ENCODE results near the gene SNED1.

SNED1 gene

DNA sequence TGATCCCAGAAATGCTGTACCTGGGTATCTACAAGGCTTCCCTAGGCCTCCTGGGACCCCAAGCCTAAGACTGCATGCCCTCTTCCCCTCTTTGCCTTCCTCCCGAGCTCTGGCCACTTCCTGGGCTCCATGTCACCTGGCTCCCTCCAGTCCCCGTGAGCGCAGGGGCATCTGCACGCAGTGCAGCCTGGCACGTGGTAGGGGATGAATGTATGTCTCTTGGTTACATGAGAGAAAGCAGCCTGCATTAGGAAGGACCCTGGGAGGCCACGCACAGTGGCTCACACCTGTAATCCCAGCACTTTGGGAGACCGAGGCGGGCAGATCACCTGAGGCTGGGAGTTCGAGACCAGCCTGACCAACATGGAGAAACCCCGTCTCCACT, 135.0 kb downstream of the SNED1 start:
- no peak for FAIRE-seq

DNA sequence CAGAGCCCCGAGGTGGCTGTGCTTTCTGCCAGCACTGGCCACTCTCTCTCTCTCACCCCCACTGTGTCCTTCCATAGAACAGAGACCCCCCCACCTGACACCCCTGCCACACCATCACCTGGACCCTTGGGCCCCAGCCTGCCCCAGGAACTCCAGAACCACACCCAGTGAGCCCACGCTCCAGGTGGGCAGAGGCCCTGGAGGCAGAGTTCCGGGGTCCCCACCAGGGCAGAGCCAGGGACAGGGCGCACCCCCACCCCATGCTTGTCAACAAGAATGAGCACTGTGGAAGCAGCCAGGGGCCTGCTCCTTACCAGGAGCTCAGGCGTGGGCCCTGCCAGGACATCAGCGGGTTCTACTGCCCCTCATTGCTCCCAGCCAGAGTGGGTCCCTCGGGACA, 136.3 kb downstream of the SNED1 start:
- no peak for FAIRE-seq

DNA sequence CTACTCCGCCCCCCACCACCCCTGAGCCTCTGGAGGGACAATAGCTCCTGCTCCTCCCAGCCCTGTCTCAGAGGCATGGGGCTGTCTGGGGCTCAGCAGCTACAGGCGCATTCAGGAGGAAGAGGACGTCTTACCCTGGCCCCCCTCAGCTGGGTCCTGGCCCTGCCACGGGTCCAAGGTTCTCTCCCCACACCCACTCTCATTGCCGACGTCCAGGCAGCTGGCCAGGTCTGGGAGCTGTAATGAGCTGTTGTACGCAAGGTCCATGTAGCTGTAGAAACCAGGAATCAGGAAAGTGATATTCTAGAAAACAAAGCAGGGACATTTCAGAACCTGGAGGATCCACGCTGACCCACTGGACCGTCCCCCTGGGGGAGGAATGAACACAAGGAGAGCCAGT, 137.3 kb downstream of the SNED1 start:
- no peak for FAIRE-seq

DNA sequence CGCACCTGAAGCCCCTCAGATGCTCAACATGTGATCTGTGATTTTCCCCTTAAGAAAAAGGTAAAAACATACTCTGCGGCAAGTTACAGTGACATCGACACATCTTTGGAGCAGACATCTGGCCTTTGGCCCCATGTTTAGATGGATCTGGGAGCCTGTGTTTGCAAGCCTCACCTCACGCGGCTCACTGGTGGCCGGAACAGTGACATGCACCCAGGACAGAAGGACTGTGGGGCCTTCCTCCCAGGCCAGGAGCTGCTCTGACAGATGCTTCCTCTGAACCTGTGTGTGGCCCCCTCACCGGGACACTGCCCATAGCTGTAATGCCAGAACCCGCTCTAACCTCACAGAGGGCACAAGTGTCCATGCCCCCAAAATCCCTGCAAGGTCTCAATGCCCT, 137.8 kb downstream of the SNED1 start:
- FAIRE-seq, result no peak

DNA sequence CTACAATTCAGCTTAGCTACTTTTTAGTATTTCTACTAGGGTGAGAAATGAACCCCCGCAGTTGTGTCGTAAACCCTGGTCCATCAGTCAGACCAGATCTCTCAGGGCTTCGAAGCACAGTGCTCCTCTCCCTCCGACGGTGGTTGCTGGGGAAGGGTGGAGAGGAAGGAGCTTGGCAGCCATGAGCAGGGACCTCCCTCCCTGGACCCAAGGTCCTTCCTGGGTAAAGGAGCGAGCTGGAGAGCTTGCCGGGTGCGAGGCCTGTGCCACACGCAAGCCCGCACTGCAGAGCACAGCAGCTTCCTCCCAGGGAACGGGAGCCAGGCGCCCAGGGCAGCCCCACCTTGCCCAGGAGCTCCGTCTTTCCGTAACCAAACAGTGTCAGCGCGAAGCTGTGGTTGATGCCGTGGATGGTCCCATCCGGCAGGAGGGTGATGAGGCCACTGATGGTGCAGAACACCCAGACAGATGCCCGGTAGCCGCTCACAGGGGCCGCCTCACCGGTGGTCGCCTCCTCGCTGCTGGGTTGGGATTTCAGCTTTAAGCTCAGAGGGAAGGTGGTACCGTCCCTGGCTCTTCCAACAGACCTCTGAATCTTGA, 138.3 kb downstream of the SNED1 start:
- FAIRE-seq, result no peak

DNA sequence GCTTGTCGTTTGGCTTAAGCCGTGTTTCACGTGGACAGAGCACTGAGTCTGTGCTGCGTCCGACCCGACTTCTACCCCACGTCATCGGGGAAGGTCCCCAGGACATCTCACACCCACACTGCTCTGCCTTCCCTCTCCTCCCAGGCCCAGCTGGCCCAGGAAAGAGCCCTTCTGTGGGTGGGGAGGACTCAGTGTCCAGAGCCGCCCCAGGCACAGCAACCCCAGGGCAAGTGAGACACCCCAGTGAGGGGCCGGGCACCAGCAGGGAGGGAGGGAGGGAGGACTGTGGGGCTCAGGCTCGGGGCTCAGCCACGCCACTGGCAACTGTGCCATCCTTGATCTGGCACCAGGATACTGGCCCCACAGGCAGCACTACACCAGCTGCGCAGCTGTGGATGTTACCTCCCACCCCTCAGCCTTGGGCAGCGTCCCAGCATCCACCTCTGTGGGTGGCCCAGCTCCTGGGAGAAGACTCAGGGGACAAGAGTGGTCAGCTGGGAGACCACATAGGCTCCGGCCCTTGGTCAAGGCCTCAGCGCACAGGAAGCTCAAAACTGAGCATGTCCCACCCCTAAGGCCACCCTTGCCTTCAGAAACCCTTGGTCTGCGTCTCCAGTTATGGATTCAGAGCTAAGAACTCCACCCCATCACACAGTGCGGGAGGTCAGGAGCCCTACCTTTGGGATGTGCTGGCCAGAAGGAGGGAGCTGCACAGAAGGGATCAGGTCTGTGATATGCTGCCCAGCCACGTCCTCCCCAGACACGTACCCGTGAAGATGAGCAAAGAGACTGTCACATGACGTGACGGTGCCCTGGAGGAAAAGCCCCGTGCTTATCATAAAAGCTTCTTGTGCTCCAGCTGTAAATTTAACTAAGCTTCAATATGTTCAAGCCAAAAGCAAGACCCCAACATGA, 139.1 kb downstream of the SNED1 start:
- no peak for FAIRE-seq

DNA sequence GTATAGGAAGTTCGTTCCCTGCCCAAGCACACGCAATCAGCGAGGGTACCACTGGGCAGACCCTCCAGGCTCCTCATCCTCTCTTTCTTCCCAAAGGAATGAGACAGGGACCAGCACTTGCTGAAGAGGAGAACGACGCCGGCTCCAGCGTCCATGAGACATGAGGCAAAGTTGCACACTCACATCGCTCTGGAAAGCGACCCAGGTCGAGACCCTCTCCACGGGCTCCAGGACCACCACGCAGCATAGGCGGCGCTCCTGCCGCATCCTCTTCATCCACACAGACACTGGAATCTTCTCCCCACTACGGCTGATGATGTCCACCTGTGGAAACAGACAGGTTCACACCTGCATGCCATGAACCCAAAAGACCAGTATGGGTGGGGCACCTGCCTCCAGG, 140.1 kb downstream of the SNED1 start:
- FAIRE-seq, result no peak

DNA sequence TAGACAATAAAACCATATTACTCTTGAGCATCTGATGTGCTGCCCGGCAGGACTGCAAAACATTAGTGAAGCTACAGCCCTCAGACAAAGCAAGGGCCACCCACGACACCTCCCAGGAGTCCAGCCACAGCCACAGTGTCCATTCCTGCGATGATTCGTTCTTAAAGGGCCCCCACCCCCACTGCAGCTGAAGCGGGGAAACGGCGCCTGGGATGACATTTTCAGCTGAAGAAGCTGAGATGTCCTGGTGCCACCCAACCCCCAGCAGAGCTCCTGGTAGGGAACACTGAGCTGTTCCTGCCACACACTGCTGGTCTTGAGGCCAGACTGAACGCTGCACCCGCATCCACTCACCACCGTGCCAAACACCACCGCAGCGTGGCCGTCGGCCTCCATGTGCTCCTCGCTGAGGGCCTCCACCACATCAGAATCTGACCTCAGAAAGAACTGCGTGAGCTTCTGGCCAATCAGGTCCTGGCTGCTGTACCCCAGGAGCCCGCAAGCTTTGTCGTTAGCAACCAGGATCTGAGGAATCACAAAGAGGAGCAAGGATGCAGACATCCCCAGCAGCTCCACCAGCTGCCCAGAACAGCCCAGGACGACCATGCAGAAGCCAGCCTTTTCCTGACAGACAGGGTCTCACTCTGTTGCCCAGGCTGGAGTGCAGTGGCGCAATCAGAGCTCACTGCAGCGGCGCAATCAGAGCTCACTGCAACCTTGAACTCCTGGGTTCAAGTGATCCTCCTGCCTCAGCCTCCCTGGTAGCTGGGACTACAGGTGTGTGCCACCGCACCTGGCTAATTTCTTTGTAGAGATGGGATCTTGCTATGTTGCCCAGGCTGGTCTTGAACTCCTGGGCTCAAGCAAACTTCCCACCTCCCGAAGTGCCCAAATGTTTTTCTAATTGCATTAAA, 141.4 kb downstream of the SNED1 start:
- FAIRE-seq, result no peak

DNA sequence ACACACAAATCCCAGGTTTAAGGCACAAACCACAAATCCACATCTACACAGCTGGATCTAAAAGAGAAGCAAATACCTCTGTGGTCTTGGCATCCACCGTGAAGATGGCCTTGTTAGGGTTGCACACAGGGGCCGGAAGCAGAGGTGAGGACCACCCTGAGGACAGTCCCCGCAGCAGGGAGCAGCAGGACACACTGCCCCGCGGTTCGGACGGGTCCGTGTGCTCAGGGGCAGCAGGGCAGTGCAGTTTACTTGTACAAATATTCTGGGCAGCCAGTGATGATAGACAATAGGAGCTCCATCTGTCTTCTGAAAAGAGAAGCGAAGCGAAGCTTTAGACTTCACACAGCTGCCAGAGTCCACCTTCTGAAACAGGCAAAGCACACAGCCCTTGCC, 142.0 kb downstream of the SNED1 start:
- FAIRE-seq, result no peak

DNA sequence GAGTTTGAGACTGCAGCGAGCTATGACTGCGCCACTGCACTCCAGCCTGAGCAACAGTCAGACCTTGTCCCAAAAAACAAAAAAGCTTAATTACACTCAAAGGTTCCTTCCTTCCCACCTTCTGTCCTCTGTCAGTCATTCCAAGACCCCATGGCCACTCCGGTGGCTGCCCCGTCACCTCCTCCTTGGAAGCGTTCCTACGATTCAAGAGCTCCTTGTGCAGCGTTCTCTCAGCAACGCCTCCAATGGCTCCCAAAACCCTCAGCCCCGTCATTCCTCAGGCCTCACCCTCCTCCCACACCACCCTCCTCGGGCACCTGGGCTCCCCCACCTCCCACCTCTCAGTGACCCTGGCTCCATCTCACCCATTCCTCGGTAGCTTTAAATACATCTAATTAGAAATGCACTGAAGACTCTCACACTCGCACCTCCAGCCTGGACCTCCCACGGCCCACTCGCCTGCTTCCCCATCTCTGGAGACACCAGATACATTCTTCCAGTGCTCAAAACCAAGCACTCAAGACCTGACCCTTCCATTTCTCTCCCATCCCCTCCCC, 142.9 kb downstream of the SNED1 start:
- no peak for FAIRE-seq

DNA sequence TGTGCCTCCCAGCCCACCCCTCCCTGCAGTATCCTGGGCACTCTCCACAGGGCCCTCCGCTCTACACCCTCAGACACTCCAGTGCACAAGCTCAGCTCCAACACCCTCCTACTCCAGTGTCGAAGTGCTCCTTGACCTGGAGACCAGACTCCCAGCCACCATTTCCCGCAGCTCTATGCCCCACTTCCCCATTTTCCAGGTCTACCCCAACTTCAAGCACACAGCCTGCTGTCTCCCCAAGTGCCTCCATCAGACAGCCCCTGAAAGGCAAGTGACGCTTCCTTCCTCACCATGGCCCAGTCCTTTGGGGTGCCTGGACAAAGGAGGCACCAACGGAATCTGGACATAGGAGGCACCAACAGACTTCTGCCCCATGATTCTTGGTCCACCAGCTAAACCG, 143.6 kb downstream of the SNED1 start:
- no peak for FAIRE-seq

DNA sequence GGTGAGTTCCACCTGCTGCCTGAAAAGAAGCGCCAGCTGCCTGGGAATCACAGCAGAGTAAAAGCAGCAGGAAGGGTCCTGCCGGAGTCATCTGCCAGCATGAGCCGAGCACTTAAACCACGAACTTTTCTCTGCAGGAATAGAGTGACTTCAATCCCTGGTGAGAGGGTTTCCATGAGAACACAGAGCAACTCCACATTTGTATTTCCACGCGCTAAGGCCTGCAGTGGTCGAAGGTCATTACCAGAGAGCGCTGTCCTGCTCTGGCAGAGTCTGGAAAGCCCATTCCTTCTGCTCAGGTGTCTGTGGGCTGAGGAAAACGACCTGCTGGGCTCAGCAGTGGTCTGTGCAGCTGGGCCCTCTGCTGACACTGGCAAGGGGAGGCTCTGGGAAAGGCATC, 144.2 kb downstream of the SNED1 start:
- no peak for FAIRE-seq

Measured in G401.6 (cell line).